ENCODE measurements around the gene AFF2.

Gene AFF2

DNA sequence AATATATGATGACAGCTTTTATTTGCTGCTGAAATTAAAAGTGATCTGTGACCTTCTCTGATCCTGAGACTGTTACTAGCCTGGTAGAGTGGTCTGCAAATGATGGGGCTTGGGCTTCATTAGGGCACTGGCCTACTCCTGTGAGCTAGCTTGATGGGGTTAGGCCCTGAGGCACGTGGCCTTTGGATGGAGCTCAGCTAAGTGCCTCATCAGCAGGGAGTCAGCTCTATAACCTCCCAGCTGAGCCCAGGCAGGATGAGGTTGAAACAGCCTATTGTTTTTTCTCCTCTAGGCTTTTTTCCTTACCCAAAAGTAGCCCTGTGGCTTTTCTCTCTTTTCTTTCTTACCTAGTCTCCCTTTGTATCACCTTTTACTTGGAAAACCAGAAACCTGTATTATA is 92.2 kb downstream of the AFF2 start:
- DNase-seq: no peak

DNA sequence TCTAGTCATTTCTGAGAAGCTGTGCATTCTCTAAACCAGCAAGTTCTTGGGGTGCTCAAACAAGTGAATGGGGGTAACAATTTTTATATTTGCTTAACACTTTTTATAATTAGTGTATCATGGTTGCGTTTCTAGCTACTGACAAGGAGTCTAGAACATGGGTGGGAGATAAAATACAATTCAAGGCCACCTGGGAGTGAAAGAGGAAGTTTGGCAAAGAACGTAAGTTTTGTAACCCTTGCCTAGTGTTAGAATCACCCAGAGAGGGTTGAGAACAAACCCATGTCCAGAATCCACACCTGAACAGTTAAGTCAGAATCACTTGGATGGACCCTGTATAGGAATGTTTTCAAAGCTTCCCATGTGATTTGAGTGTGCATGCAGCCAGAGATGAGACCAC is 92.7 kb downstream of the AFF2 start:
- no peak for DNase-seq

DNA sequence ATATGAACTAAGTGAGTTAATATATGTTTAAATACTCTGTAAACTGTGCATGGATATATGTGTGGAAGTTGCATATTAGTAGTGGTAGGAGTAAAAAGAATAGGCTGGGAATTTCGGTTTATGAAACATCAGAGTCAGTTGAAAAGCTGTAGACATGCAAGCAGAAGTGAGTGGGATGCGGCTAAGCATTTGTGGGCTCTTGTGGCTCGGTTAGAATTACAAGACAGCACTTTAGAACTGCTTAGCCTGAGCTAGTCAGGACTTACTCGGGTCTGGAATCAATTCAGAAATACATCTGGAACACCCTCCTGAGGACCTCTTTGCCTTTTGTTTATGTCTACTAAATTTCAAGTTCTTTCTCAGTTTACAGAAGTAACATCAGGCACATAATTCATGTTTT is 93.6 kb downstream of the AFF2 start:
- no peak for DNase-seq

DNA sequence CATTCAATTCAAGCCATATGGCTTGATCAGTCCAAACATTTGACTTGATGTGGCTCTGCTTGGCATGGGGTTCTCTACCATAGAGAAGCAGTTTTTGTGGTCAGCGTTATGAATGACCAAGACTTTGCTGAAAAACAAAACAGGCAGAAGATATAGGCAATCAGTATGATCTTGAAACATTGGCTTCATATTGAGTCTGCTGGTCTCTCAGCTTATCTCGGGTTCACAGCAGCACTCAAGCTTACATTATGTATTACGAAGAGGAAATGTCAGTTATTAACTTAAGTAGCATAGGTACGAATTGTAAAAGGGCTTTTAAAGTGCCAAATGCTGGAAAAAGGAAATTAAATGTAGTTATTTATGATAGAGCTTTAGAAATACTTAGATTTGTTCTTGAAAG is 99.0 kb downstream of the AFF2 start:
- no peak for DNase-seq

DNA sequence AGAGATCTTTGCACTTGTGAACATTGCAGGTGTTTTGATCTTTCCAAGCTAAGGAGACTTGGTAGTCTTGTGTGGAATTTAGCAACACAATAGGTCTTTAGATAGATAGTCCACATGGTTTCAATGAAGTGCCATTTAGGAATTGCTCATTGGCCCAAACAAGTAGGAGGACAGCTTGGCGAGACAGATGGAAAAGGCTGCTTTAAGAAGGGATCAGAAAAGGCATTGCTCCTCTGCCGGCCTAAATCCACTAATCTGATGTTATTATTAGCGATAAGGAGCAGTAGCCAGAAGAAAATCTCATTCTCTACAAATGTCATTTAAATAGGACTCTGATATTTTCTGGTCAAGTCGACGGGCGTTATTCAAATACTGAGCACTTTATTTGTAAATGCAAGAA is 99.7 kb downstream of the AFF2 start:
- no peak for DNase-seq

DNA sequence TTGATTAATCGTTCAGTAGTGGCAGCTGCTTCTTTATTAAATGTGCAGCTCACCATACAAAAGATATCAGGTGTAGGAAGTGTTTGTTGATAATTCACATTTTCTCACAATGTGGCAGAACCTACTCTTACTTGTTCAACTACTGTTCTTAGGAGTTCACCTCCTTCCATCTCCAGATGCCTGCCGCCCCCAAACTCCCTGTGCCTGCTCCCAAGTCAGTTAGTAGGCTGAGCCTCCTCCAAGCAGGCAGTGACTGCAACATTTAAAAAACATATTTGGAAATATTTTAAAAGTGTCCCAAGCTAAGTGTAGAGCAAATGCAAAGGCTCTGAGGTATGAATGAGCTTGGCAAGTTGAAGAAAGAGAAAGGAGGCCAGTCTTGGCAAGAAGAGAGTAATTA is 100.2 kb downstream of the AFF2 start:
- DNase-seq: no peak

DNA sequence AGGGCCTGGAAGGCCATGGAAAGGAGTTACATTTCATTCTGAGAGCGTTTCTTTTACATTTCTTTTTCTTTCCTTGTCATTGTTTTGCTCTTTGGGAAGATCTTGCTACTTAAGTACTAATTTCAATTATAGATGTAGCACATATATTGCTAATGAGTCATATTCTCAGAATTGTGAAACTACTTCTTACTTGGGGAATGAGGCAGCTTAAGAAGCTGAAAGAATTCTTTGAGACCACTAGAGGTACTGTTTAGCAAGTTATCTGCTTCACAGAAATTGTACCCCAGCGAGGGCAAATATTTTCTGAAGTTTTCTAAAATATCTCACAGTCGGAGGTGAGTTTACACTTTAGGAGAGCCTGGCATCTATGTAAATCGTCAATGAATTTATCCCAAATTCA is 100.6 kb downstream of the AFF2 start:
- DNase-seq: no peak

DNA sequence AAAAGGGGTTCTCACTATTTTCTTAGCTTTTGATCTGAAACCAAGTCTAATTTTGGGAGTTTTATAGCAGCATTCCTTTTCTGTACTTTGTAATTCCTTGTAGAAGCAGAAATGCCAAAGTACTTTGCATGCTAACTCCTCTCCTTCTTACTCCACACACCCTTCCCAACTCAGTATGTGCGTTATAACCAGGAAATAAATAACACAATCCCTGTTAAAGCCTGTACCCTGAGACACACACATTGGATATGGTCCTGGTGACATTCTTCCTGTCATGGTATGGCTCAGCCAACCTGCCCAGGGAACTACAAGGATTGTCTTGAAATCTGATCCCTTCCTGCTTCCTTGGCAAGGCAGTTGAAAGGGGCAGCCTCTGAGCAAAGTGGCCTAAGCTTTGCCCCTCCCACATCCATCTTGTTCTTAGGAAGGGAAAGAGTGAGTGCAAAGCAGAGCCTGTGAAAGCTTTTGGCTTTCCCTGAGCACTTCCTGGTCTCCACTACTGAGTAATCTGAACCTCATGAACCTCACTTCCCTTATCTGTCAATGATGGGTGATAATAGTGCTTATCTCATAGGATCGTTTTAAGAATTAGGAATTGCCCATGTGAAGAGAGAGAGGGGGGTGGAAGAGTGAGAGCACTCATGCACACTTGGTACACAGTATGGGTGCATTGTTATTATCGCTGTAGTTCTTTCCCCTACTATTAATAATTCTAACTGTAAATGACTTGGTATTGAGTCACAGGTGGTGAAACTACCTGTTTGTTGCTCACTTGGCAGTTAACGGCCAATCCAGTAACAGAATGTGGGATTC is 109.3 kb downstream of the AFF2 start:
- DNase-seq: no peak

DNA sequence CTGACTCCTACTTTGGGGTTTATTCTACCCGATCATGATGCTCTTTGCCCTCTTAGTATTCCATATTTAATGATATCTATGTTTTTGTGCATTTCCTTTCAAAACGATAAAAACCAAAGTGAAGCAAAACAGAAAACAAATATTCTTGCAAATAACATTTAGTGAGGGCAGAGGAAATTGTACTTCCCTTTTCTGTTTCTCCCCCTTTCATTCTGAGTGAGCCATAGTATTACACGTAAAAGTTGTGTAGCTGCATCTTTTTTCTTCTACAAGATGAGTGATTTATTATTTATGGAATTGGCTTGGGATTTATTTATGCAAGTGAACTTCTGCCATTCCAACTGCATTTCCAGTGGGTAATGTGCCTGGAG is 109.9 kb downstream of the AFF2 start:
- DNase-seq: no peak

DNA sequence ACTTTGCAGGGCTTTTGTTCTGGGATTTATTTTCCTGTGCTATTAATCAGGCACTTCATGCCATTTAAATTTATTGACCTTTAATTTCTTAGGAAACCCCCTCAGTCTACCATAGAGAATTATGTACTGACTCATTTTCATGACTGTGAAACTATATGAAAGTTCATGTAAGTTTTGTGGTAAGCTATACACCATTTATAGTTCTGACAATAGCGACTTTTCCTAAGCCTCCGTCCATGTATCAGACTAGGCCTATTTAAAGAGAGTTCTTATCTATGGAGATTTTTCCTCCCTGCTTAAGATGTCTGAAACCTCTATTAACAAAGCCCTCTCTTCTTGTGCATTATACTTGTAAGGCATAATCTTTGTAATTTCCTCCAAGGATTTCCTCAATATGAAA is 111.6 kb downstream of the AFF2 start:
- DNase-seq: no peak

DNA sequence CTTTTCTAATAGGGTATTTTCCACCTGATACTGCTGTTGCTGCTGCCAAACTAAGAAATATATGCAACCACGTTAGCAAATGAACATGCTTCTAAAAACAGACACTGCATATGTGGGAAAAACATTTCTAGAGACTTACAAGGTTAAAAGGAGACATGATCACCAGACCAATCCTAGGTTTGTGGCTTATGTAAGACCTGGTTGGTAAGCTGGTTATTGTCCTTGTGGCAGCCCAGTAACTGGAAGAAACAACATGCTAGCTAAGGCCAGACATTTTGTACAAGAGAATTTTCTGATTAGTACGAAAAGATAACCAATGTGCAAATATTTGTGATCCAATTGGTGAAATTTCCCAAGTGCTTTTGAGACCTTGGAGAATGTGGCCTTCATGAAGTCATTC is 112.0 kb downstream of the AFF2 start:
- no peak for DNase-seq

DNA sequence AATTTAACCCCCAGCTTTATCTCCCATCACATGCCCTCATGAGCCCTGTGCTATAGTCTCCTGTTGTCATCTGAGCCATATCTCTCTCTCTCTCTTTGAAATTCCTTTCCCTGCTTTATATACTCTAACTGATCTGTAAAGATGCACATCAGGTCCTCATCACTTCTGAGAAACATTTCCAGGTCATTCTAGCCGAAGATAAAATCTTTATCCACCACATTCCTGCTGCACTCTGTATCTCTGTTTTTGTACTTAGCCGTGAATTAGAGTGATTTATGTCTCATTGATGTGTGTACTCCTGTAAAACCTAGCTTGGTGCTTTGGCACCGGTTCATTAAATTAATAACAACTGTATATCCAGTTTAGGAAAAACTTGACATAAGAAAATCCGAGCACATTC is 113.2 kb downstream of the AFF2 start:
- no peak for DNase-seq

DNA sequence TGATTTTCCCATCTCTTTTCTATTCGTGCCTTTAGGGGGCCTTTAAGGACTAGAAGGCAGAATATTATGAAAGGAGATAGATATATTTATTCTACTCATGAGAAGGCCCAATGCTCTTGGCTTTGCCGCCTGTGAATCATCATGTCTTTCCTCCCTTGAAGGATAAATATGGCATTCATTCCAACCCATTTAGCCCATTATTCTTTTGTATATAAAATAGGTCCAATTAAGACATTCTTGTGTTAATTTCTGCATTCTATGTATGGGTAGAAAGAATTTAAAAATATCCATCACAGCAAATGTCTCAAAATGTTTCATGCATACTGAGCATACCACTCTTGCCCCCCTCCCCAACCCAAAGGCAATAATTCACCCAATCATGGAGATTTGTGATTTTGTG is 115.1 kb downstream of the AFF2 start:
- DNase-seq: no peak

DNA sequence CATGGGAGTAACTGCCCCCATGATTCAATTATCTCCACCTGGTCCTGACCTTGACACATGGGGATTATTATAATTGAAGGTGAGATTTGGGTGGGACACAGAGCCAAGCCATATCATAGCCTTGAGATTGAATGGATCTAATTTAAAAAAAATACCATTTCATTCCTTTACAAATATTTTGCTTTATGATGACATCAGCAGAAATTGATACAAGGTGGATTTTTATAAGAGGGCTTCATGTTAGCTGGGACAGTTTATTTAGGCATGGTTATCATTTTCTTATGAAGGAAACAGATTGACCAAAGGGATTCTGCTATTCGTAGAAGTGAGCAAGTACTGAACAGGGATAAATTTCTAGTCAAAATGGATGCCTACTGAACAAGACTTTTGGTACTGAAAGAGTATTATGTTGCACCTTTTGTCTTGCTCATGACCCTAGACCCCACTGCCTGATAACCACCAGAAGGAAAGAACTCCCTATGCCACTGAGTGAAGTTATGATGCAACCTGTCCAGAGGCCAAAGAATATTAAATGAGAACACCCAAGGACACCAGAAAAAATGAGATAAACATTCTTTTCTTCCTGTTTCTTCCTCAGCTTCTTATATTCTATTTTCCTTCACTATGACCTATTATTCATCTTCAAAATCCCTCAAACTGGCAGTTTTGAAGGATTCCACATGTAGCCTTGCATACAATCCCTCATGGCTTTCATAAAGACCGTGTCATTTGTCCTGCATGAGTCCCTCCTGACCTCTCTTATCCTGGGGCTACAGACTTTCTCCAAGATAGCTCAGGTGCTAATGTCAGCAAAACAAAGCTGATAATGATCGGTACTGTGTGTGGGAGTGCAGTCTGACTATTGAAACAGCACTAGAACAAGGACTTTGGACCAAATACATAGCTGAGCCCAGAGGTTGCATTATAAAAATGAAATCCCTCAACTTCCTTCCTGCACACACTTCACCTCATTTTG is 118.3 kb downstream of the AFF2 start:
- no peak for DNase-seq

DNA sequence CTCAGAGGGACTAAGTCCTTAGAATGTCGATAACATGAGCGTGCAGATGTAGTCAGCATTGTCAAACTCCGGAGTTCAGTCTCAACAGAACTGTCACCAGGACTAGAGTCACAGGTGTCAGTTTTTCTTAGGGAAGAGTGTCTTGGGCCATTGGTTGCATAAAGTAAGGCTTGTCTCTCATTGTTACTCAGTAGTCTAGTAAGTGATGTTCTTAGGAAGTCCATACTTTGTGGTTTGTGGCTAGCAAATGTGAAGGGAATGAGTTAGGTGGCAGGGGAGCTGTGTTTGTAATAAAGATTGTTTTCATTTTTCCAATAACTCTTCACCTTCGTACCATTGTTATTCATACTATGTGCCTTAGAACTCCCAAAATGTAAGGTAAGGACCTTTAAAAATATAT is 119.6 kb downstream of the AFF2 start:
- no peak for DNase-seq

DNA sequence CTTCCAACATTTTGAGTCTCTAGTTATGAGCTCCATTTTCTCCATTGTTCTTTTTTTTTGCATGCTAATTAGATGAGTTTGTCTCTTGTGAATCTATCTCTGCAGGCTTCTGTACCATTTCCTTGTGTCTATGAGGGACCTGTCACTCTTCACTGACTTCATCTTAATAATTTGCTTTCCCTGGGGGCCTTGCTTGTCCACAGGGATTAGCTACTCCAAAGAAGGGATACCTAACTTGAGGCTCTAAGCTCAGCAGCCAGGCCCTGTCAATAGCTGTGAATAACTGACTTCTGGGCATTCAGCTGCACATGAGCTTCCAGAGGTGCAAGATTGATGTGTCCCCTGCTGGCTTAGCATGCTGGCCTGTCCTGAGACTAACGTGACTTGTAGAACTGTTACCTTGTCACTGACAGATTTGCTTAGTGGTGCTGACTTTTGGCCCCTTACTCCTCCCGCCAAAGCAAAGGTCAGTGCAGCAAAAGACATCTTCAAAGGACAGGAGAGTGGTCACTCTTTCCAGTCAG is 124.6 kb downstream of the AFF2 start:
- DNase-seq: no peak

DNA sequence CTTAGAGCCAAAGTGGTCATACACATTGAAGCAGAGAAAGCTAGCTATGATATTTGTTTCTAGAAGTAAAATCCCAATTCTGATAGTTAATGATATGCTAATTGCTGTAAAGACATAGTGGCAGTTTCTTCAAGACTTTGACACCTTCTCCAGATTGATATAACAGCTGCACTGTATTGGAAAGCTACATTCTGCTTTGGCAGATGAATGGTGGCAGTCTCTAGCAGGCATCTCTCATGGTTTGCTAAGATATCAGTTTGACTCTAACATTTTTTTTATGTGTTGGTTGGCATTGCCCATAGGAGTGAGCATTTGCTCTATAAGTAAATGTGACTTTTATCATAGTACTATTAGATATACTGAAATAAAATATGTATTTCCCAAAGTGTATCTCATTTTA is 128.2 kb downstream of the AFF2 start:
- no peak for DNase-seq

DNA sequence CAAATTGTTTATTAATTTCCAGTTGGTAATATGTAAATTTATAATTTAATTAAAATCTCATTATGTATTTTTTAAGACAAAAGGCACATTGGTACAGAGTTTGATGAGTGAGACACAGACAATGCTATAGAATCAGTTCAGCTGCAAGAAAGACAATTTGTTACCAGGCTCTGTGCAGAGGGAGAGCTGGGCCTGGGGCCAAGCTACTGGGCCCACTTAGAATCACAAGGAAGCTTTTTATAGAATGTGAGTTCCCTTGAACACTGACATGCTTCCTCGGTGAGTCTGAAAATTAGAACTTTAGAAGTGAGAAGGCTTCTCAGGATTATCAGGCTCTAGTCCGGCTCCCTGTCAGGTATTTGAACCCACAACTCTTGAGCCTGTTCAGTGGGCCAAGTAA is 129.0 kb downstream of the AFF2 start:
- DNase-seq: no peak

DNA sequence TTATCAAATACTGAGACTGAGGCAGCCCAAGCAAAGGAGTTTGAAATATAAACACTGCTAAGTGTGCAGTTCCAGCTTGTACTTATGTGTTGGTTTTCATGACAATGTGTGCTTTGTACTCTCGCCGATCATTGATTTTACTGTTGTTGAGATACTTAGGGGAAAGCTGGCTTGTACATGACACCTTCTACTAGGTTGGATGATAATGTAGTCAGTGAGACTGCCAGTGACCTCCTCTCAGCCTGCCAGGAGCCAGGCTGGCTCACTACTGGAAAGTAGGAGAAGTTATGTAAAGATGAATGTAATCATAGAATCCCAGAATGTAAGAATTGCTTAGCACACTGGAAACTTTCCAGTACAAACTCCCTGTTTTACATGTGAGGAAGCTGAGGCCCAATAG is 132.0 kb downstream of the AFF2 start:
- DNase-seq: no peak

DNA sequence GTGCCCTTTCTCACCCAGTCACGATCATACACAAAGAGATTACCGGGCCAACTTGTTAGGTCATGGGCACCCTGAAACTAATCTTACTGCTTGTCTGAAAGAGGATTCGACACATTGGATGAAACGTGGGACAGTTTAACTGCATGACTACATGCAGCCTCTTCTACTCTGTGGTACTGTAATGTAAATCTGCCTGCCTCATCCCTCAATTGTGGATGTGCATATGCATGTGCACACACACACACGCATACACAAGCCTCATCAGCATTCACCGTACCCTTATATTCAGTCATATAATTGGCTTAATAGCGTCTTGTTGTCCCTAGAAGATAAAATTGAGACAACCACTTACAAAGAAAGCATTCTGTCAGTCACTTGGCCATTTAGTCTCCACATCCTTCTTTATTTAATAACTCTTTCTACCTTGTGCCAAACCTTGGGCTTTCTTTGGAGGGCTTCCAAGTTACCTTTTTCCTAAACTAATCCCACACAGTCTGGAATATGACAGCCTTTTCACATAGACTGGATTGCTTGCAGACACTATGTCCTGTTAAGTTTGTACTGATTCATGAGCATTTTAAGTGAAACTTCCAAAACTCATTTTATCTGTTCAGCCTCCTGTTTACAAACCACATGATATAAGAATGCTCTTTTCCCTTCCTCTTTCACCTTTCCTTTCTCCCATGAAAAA is 132.9 kb downstream of the AFF2 start:
- DNase-seq: no peak

DNA sequence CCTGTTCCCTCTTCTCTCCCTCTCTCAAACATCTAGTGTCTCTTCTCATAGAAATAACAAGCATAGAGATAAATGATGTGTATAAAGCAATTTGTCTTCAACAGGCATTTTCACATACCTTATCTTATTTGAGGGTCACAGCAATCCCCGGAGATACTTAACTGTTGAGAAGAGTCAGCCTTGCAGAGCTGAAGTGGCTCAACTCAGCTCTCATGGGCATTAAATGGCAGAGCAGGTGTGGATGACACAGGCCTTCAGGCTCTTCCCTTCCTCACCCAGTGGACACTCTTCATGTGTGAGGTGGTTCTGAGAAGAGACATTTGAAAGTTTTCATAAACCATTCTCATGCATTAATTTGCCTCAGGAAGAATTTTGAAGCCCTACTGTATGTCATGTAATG is 134.2 kb downstream of the AFF2 start:
- DNase-seq: no peak

DNA sequence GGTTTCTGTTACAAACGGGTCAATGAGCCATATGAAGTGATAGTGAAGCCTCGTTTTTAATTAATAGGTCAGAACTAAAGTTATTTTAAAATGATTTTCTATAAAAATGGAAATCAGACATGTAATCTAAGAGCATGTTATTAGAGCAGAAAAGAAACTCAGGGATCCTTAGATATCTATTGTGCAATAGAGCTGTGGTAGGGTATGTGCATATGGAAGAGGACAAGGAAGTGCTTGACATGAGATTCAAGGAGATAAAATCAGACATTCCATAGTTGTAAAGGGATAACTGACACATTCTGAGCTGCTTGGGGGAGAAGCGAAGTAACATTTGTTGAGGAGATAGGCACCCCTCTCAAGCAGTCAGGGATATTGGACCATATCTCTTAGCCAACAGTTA is 143.0 kb downstream of the AFF2 start:
- DNase-seq: no peak

DNA sequence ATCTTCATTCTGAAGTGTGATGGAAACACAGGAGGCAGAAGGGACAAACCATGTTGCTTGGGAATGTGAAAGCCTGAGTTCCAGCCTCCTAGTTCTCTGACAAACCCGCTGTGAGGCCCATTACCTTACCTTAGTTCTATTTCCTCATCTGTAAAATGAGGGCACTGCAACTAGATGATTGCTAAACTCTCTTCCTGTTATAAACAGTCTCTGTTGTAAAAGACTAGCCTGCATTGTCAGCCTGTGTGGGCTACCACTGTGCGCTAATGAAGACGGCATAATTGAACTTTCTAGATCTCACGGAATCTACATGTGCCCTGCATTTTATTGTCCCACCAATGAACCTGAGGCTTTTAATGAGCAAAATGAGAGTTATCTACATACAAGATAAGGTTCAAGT is 147.2 kb downstream of the AFF2 start:
- DNase-seq: no peak

Measured in GOT3 (cell line).